Measurements from ENCODE around the gene INCA1.
A peak's percentile ranks its signal among the peaks of the same experiment; 100 is the strongest.

The INCA1 gene

GRCh38 chr17:4956493-4957061, 40.7 kb downstream of the INCA1 start:
- H3K4me3 ChIP-seq = no peak overlapping the region
- no peaks in the 10 kb centered on the region for H3K9me3 ChIP-seq
- H3K4me1 ChIP-seq = no peaks in the 10 kb centered on the region
- no peaks in the 10 kb centered on the region for H3K27me3 ChIP-seq (ENCODE audit: low read depth)
- H3K36me3 ChIP-seq (replicated peaks) = peaks cover 6% of the 10 kb centered on the region
- DNase-seq (ENCODE audit: low spot score in 2 of 2) = no peak
- in situ Hi-C loops (cut with MboI; ENCODE audit: low sequenced_read_pairs) = no loop called here

DNA sequence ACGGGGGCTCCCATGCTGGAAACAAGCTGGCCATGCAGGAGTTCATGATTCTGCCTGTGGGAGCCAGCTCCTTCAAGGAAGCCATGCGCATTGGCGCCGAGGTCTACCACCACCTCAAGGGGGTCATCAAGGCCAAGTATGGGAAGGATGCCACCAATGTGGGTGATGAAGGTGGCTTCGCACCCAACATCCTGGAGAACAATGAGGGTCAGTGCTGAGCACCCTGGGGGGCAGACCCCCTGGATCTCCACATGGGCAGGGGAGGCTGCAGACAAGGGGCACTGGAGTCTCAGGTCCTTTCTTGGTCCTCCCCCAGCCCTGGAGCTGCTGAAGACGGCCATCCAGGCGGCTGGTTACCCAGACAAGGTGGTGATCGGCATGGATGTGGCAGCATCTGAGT, 42.2 kb downstream of the INCA1 start:
- H3K9me3 ChIP-seq = no peaks in the 10 kb centered on the region
- peaks cover 14% of the 10 kb centered on the region for H3K4me1 ChIP-seq
- no peak overlapping the region for H3K4me3 ChIP-seq
- peaks cover 6% of the 10 kb centered on the region for H3K36me3 ChIP-seq (replicated peaks)
- no peak for DNase-seq (ENCODE audit: low spot score in 2 of 2)
- no peaks in the 10 kb centered on the region for H3K27me3 ChIP-seq (ENCODE audit: low read depth)
- in situ Hi-C loops (cut with MboI; ENCODE audit: low sequenced_read_pairs) = no loop called here

- Histone ChIP-seq H3K36me3 (replicated peaks) (no peaks in the 10 kb centered on the region; the same call in 1 of the 2 replicates), H3K27me3 (ENCODE audit: low read depth) (no peaks in the 10 kb centered on the region), H3K4me1 (peaks cover 18% of the 10 kb centered on the region), H3K9me3 (no peaks in the 10 kb centered on the region), H3K4me3 (no peak overlapping the region)
- in situ Hi-C loops (cut with MboI; ENCODE audit: low sequenced_read_pairs) = no loop called here
- DNase-seq (ENCODE audit: low spot score in 2 of 2) = no peak
Observed at GRCh38 chr17:4953451-4953961, 43.8 kb downstream of the INCA1 start.

GRCh38 chr17:4951486-4951885, 45.8 kb downstream of the INCA1 start:
- H3K4me3 ChIP-seq = no peak overlapping the region
- in situ Hi-C loops (cut with MboI; ENCODE audit: low sequenced_read_pairs) = no loop called here
- no peaks in the 10 kb centered on the region for H3K27me3 ChIP-seq (ENCODE audit: low read depth)
- H3K9me3 ChIP-seq = no peaks in the 10 kb centered on the region
- H3K36me3 ChIP-seq (replicated peaks) = peaks cover 15% of the 10 kb centered on the region
- H3K4me1 ChIP-seq = peaks cover 18% of the 10 kb centered on the region
- DNase-seq (ENCODE audit: low spot score in 2 of 2) = no peak

- DNase-seq (ENCODE audit: low spot score in 2 of 2) = peak in 1 of 2 experiments; percentile 63
- in situ Hi-C loops (cut with MboI; ENCODE audit: low sequenced_read_pairs) = no loop called here
Observed at GRCh38 chr17:4950746-4951204, 46.5 kb downstream of the INCA1 start, which contains the start of gene ENO3. TSS of gene ENO3 (plus strand) at chr17:4951119. CDS start at chr17:4951830, 711 bp downstream.

DNA sequence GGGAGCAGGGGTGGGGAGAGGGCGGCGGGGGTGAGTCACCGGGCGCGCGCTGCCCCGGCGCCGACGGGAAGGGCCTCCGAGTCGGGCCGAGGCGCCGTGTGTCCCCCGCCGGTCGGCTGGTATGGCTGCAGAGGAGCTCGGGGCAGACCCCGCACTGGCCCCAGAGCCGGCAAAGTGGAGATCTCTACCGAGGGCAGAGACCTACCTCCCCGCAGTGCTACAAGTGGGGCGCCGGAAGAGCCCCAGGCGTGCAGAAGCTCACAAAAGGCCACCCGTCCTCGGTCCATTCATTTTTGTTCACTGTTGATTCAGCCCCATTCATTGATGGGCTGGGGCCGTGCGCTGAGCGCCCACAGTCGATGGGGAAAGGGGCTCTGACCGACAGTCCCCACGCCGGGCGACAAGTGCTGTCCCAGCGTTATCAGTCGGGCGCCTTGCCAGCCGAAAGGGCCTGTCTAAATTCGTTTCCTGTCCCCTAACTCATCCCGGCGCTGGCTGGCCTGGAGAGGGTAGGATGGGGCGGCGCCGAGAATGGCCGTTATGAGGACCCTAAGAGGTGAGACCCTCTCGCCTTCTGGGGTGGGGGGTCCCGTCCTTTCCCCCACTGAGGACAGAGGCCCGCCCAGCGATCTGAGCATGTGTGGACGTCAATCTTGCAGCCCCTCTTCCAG, 47.1 kb downstream of the INCA1 start:
- peak in 1 of 2 experiments; percentile 68 for DNase-seq (ENCODE audit: low spot score in 2 of 2)
- Histone ChIP-seq H3K27me3 (ENCODE audit: low read depth) (no peaks in the 10 kb centered on the region), H3K4me1 (peaks cover 18% of the 10 kb centered on the region), H3K4me3 (peak overlapping the region; percentile 98), H3K36me3 (replicated peaks) (peaks cover 28% of the 10 kb centered on the region), H3K9me3 (no peaks in the 10 kb centered on the region)
- in situ Hi-C loops (cut with MboI; ENCODE audit: low sequenced_read_pairs) = no loop called here

More at GRCh38 chr17:4950746-4951204, 46.5 kb downstream of the INCA1 start, which contains the start of gene ENO3:
- peaks cover 22% of the 10 kb centered on the region for H3K36me3 ChIP-seq (replicated peaks)
- no peaks in the 10 kb centered on the region for H3K27me3 ChIP-seq (ENCODE audit: low read depth)
- H3K9me3 ChIP-seq = no peaks in the 10 kb centered on the region
- peaks cover 18% of the 10 kb centered on the region for H3K4me1 ChIP-seq
- peak within 1 kb of the TSS; percentile 98 for H3K4me3 ChIP-seq

GRCh38 chr17:4949321-4950074, 47.8 kb downstream of the INCA1 start:
- Histone ChIP-seq H3K9me3 (no peaks in the 10 kb centered on the region), H3K4me3 (peak overlapping the region; percentile 98), H3K4me1 (peaks cover 18% of the 10 kb centered on the region), H3K27me3 (ENCODE audit: low read depth) (no peaks in the 10 kb centered on the region), H3K36me3 (replicated peaks) (peaks cover 35% of the 10 kb centered on the region)
- in situ Hi-C loops (cut with MboI; ENCODE audit: low sequenced_read_pairs) = no loop called here
- peak; percentile 50 to 90 for DNase-seq (ENCODE audit: low spot score in 2 of 2)

DNA sequence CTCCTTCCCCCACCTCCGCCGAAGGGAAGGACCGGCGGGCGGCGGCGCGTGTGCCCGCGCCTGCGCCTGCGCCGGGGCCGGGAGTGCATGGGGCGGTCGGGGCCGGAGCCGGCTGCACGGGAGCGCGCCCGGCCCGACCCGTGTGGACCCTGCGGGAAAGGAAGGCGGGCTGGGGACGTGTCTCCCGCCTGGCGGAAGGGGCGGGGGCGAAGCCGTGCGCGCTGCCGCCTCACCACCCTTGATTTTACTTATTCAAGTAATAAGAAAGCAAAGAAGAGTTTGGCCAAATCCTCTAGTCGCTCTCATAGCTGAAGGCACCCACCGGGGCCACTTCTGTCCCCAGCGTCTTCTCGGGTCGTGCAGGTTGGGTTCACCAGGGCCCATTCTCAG, 48.4 kb downstream of the INCA1 start:
- Histone ChIP-seq H3K27me3 (ENCODE audit: low read depth) (no peaks in the 10 kb centered on the region), H3K9me3 (no peaks in the 10 kb centered on the region), H3K4me1 (peaks cover 18% of the 10 kb centered on the region), H3K4me3 (peak overlapping the region; percentile 98), H3K36me3 (replicated peaks) (peaks cover 41% of the 10 kb centered on the region)
- in situ Hi-C loops (cut with MboI; ENCODE audit: low sequenced_read_pairs) = no loop called here
- DNase-seq (ENCODE audit: low spot score in 2 of 2) = peak; percentile 85 to 89

DNA sequence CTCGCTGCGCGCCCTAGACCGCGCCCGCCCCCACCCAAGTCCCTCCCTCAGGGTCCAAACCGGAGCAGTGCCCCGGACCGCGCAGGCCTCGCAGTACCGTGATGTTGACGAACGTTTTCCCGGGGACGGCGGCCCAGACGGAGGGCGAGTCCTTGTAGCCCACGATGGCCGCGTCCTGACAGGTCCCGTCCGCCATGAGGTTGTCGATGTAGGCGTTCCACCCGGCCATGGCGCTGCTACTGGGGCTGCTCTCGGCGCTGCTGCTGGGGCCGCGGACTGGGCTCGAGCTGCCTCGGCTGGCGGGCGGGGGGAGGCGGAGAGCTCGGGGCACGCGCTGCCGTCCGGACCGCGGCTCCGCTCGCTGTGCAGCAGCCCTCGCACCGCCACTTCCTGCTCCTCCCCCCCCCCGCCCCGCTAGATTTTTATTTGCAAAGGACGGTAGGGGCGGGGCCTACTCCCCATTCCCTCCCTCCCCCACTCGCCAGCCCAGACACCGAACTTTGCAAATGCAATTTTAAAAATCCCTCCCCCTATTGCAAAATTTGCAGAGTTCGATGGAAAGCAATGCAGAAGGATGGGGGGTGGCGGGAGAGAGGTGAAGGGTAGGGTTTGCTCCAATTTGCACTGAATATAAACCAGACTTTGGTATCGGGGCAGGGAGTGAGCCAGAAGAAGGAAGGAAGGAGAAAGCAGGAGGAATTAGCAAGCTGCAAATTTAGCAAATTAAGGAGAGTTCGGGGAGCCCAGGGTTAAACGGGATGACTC, 49.0 kb downstream of the INCA1 start, which contains the start of gene PFN1:
Gene PFN1, minus strand, starts transcription at position 365 of the 765 bp plus-strand sequence. Its CDS starts 136 bp downstream, at position 229.
- in situ Hi-C loops (cut with MboI; ENCODE audit: low sequenced_read_pairs) = no loop called here
- Histone ChIP-seq H3K4me1 (peaks cover 18% of the 10 kb centered on the region), H3K36me3 (replicated peaks) (peaks cover 47% of the 10 kb centered on the region), H3K9me3 (no peaks in the 10 kb centered on the region), H3K27me3 (ENCODE audit: low read depth) (no peaks in the 10 kb centered on the region), H3K4me3 (peak within 1 kb of the TSS; percentile 98)
- DNase-seq (ENCODE audit: low spot score in 2 of 2) = peak; percentile 89 to 95

DNA sequence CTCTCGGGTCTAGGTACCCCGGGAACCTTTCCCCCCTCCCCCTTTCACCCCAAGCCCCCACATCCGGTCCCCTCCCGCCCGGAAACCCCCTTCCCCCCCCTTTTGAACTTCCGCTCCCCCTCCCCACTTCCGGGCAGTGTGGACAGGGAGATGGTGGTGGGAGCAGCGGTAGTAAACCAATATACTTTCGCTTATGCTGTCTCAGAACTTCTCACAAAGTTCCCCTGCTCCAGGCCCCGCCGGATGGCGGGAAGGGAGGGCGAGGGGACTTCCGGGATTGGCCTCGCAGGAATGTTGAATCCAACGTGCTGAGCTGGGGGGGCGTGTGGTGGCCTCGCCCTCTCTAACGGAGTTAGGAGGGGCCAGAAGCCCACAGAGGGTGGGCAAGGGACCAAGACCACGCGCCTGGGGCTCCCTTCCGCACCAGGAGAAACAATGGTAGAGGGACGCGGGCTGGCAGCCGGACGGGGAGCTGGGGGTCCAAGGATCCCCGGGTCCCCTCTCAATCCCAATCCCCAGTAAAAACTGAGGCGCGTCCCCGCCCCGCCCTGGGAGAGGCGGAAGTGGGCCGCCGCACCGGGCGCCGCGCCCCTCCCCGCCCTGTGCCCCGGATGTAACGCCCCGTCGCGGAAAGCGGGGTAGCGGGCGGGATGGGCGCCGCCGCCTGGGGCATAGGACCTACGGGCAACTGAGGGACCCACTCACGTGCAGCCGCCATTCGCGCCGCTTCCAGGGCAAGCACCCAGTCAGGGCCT, 49.7 kb downstream of the INCA1 start:
- Histone ChIP-seq H3K4me1 (peaks cover 18% of the 10 kb centered on the region), H3K27me3 (ENCODE audit: low read depth) (no peaks in the 10 kb centered on the region), H3K36me3 (replicated peaks) (peaks cover 54% of the 10 kb centered on the region), H3K4me3 (peak overlapping the region; percentile 98), H3K9me3 (no peaks in the 10 kb centered on the region)
- peak; percentile 46 to 74 for DNase-seq (ENCODE audit: low spot score in 2 of 2)
- in situ Hi-C loops (cut with MboI; ENCODE audit: low sequenced_read_pairs) = no loop called here

GRCh38 chr17:4947010-4947410, 50.3 kb downstream of the INCA1 start:
- Histone ChIP-seq H3K4me1 (peaks cover 18% of the 10 kb centered on the region), H3K27me3 (ENCODE audit: low read depth) (no peaks in the 10 kb centered on the region), H3K36me3 (replicated peaks) (peaks cover 57% of the 10 kb centered on the region), H3K4me3 (peak overlapping the region; percentile 98), H3K9me3 (no peaks in the 10 kb centered on the region)
- no peak for DNase-seq (ENCODE audit: low spot score in 2 of 2)
- in situ Hi-C loops (cut with MboI; ENCODE audit: low sequenced_read_pairs) = no loop called here

GRCh38 chr17:4946312-4946976, 50.9 kb downstream of the INCA1 start:
- H3K4me3 ChIP-seq = peak overlapping the region; percentile 98
- in situ Hi-C loops (cut with MboI; ENCODE audit: low sequenced_read_pairs) = no loop called here
- no peaks in the 10 kb centered on the region for H3K9me3 ChIP-seq
- no peak for DNase-seq (ENCODE audit: low spot score in 2 of 2)
- H3K27me3 ChIP-seq (ENCODE audit: low read depth) = no peaks in the 10 kb centered on the region
- peaks cover 23% of the 10 kb centered on the region for H3K4me1 ChIP-seq
- peaks cover 63% of the 10 kb centered on the region for H3K36me3 ChIP-seq (replicated peaks)
